CD14-positive monocyte (primary cell): Measurements from ENCODE around the gene CACNA2D2. TPM values are rescaled to one million over a fixed set of nuclear protein-coding genes. Genes with fewer than 3 reads are reported as not detected.

Experiments used
- DNase-seq, 3 donors: peaks; one replicate each; pipeline ENCODE4 v3.0.0-alpha.2; 2011 to 2022
- H2AFZ ChIP-seq: 2 replicates; pipeline ENCODE4 v1.6.0; 2012; ENCODE audit warnings: mild to moderate bottlenecking, low read depth, low read length, inconsistent platforms; ENCODE audit not compliant: insufficient read depth, poor library complexity, severe bottlenecking
- H3K27ac ChIP-seq, 2 donors: 1 replicate in 1 of 2; 2 replicates in 1 of 2; pipeline ENCODE4 v1.5.1; 2012 to 2013; ENCODE audit warnings: low read length in 2 of 2, control low read depth in 1 of 2, inconsistent platforms in 1 of 2, low read depth in 1 of 2, mild to moderate bottlenecking in 1 of 2
- H3K27me3 ChIP-seq, 2 donors: one replicate each; pipeline versions ENCODE4 v1.6.0 to v1.6.1; 2011 to 2013; ENCODE audit warnings: low read length in 2 of 2; ENCODE audit not compliant: control insufficient read depth in 2 of 2, insufficient read depth in 2 of 2
- H3K36me3 ChIP-seq, 2 donors: replicated peaks in 1 of 2; 1 replicate in 1 of 2; 2 replicates in 1 of 2; pipeline versions ENCODE4 v1.5.1 to v1.6.1; 2012 to 2013; ENCODE audit warnings: low read length in 2 of 2, control low read depth in 1 of 2, inconsistent platforms in 1 of 2, mild to moderate bottlenecking in 1 of 2; ENCODE audit not compliant: insufficient read depth in 2 of 2, control insufficient read depth in 1 of 2
- H3K4me1 ChIP-seq, 2 donors: 1 replicate in 1 of 2; 2 replicates in 1 of 2; pipeline versions ENCODE4 v1.5.1 to v1.6.1; 2012 to 2013; ENCODE audit warnings: low read length in 2 of 2, control low read depth in 1 of 2, inconsistent platforms in 1 of 2, mild to moderate bottlenecking in 1 of 2, moderate library complexity in 1 of 2; ENCODE audit not compliant: insufficient read depth in 2 of 2, control insufficient read depth in 1 of 2
- H3K4me2 ChIP-seq: replicated peaks from 2 replicates; pipeline ENCODE3; 2012; ENCODE audit warnings: low read length, moderate library complexity, mild to moderate bottlenecking; ENCODE audit not compliant: poor library complexity, severe bottlenecking; ENCODE audit errors: extremely low read depth
- H3K4me3 ChIP-seq, 3 experiments: fragments of 200-600 bp in 1 of 3; sonication (generic) in 1 of 3; replicated peaks in 1 of 3; 1 replicate in 2 of 3; 2 replicates in 1 of 3; pipeline ENCODE4 v1.5.1; 2011 to 2013; ENCODE audit warnings: low read length in 3 of 3, mild to moderate bottlenecking in 3 of 3, control low read depth in 2 of 3, low read depth in 2 of 3, inconsistent platforms in 1 of 3, moderate library complexity in 1 of 3
- H3K79me2 ChIP-seq: 2 replicates; pipeline ENCODE4 v1.6.0; 2012; ENCODE audit warnings: mild to moderate bottlenecking, control low read depth, inconsistent platforms, low read length, moderate library complexity; ENCODE audit not compliant: insufficient read depth
- H3K9ac ChIP-seq: 2 replicates; pipeline ENCODE4 v1.6.0; 2017; ENCODE audit warnings: low read length, mild to moderate bottlenecking; ENCODE audit not compliant: insufficient read depth, poor library complexity, severe bottlenecking
- H3K9me3 ChIP-seq, 2 donors: replicated peaks in 1 of 2; 1 replicate in 1 of 2; 2 replicates in 1 of 2; pipeline versions ENCODE4 v1.5.1 to v1.6.1; 2012 to 2013; ENCODE audit warnings: low read length in 2 of 2, control low read depth in 1 of 2; ENCODE audit not compliant: control insufficient read depth in 1 of 2, insufficient read depth in 1 of 2
- H4K20me1 ChIP-seq: 2 replicates; pipeline ENCODE4 v1.6.0; 2012; ENCODE audit warnings: mild to moderate bottlenecking, low read length, control low read depth, moderate library complexity; ENCODE audit not compliant: insufficient read depth
- H3K27ac Mint-ChIP-seq, 7 donors: one replicate each; pipeline ENCODE4 v1.8.0; 2020; ENCODE audit warnings: mild to moderate bottlenecking in 7 of 7, mixed read lengths in 7 of 7, moderate library complexity in 6 of 7, inconsistent platforms in 2 of 7
- H3K27me3 Mint-ChIP-seq, 3 donors: one replicate each; pipeline ENCODE4 v1.8.0; 2021 to 2022; ENCODE audit warnings: low read depth in 3 of 3, mild to moderate bottlenecking in 3 of 3, mixed read lengths in 3 of 3, moderate library complexity in 3 of 3, inconsistent platforms in 1 of 3
- H3K36me3 Mint-ChIP-seq, 2 donors: one replicate each; pipeline ENCODE4 v1.8.0; 2020; ENCODE audit warnings: mixed read lengths in 2 of 2, inconsistent platforms in 1 of 2, mild to moderate bottlenecking in 1 of 2
- H3K4me1 Mint-ChIP-seq: one replicate; pipeline ENCODE4 v1.8.0; 2020; ENCODE audit warnings: mild to moderate bottlenecking, mixed read lengths
- H3K4me3 Mint-ChIP-seq, 2 donors: one replicate each; pipeline ENCODE4 v1.8.0; 2020; ENCODE audit warnings: mild to moderate bottlenecking in 2 of 2, mixed read lengths in 2 of 2, moderate library complexity in 1 of 2
- H3K9me3 Mint-ChIP-seq, 7 donors: one replicate each; pipeline ENCODE4 v1.8.0; 2020 to 2022; ENCODE audit warnings: mixed read lengths in 7 of 7, mild to moderate bottlenecking in 6 of 7, moderate library complexity in 6 of 7, inconsistent platforms in 2 of 7
- WGBS: methylation state at CpG from one replicate; pipeline ENCODE4 v1.1.5; 2013; ENCODE audit warnings: missing lambda C conversion rate; ENCODE audit not compliant: insufficient coverage; 5-methylcytosine and 5-hydroxymethylcytosine counted together
- intact Hi-C, 2 donors: fragments of 100-400 bp; cut with micrococcal nuclease; formaldehyde crosslinking; loops; one replicate each; pipeline versions ENCODE4 v1.15.0 to v1.15.1; 2023
- polyA plus RNA-seq, 3 donors: library from polyadenylated mRNA; depleted of rRNA in 1 of 3; unstranded in 2 of 3; stranded (reverse) in 1 of 3; fragments of 300-500 nt in 2 of 3; fragments of >200 nt in 1 of 3; fragmentation: Illumina TruSeq in 2 of 3; gene quantifications; 1 replicate in 2 of 3; 2 replicates in 1 of 3; pipeline ENCODE4 v1.2.3, GENCODE V29; 2012 to 2021
- TF ChIP-seq, protein P1 (sequence below): fragments of 200-600 bp; IDR thresholded peaks from one replicate; pipeline ENCODE4 v1.8.0; 2022; ENCODE audit warnings: antibody characterized with exemption, mild to moderate bottlenecking

The CACNA2D2 gene
- polyA plus RNA-seq, 3 donors, result 0.09 to 0.16 TPM; not detected in 1

DNA sequence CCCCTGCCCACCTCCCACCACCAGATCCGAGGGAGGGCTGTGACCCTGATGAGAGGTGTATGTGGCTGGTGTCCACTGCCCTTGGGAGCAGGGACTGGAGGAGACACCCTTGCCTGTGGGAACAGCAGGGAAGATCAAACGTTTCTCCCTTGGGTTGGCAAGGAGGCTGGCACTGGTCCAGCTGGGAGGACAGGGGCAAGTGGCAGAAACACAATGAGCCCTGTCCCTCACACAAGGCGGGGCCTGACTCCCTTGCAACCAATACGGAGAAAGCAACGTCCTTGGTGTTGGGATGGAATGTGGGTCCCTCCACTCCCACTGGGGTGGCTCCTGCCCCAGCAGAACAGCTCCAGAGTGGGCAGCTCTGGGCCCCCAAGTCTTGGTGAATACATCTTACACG lies 186.1 kb downstream of the CACNA2D2 start:
- TF ChIP-seq, protein P1, sequence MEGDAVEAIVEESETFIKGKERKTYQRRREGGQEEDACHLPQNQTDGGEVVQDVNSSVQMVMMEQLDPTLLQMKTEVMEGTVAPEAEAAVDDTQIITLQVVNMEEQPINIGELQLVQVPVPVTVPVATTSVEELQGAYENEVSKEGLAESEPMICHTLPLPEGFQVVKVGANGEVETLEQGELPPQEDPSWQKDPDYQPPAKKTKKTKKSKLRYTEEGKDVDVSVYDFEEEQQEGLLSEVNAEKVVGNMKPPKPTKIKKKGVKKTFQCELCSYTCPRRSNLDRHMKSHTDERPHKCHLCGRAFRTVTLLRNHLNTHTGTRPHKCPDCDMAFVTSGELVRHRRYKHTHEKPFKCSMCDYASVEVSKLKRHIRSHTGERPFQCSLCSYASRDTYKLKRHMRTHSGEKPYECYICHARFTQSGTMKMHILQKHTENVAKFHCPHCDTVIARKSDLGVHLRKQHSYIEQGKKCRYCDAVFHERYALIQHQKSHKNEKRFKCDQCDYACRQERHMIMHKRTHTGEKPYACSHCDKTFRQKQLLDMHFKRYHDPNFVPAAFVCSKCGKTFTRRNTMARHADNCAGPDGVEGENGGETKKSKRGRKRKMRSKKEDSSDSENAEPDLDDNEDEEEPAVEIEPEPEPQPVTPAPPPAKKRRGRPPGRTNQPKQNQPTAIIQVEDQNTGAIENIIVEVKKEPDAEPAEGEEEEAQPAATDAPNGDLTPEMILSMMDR, result no peak
- Mint-ChIP-seq H3K4me3 (no peak overlapping the region), H3K9me3 (no peaks in the 10 kb centered on the region), H3K27me3 (peaks cover 0 to 8% (median 2%) of the 10 kb centered on the region in 3 donors), H3K36me3 (peaks cover 22 to 35% of the 10 kb centered on the region in 2 donors), H3K4me1 (peaks cover 51% of the 10 kb centered on the region), H3K27ac (peak overlapping the region in 2 of 7 donors; percentile 32 to 35)
- Histone ChIP-seq H3K79me2 (peaks cover 21% of the 10 kb centered on the region), H3K27ac (peak overlapping the region in 1 of 2 donors; percentile 22), H3K27me3 (no peaks in the 10 kb centered on the region), H3K36me3 (peaks cover 0 to 29% of the 10 kb centered on the region in 2 donors), H3K4me1 (peaks cover 44 to 53% of the 10 kb centered on the region in 2 donors), H3K9me3 (no peaks in the 10 kb centered on the region), H4K20me1 (no peaks in the 10 kb centered on the region), H3K9ac (no peak overlapping the region), H3K4me3 (no peak overlapping the region), H3K4me2 (no peak overlapping the region), H2AFZ (no peak overlapping the region)
- 50% methylated on average over 1 of the region's 6 CpGs for WGBS
- no peak for DNase-seq
- intact Hi-C loops, result no loop called here

DNA sequence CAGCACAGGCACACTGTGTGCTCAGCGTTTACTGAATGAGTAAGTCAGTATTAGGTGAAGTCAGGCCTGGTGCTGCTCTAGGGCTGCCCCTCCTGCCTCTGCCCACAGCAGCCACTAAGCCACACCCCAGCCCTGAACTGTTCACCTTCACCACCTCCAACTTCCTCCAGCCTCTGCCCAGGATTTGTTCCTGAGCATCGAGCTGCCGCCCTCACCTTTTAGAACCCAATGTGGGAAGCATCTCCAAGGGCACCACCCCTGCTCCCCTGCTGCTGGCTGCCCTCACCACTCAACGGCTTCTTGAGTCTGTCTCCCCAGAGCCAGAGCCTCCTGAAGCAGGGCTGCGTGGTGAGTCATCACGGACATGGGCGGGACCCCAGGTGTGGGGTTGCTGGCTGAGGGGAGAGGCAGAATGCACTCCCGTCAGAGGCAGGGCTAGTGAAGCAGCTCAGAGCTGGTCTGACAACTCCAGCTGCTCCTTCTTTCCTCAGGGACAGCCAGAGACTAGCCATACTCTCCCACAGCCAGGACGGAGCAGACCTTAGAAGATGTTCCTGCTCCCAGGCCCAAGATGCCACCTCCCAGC lies 186.7 kb downstream of the CACNA2D2 start:
- peaks cover 47% of the 10 kb centered on the region for H3K4me1 Mint-ChIP-seq
- H3K4me2 ChIP-seq, result no peak overlapping the region
- 68% methylated on average over 4 of the region's 9 CpGs for WGBS
- H3K27me3 ChIP-seq, result no peaks in the 10 kb centered on the region
- H3K9ac ChIP-seq, result no peak overlapping the region
- intact Hi-C loops, result no loop called here
- no peak for DNase-seq
- H3K36me3 ChIP-seq, result peaks cover 0 to 29% of the 10 kb centered on the region in 2 donors
- H3K27ac ChIP-seq, result no peak overlapping the region
- no peak overlapping the region for H3K4me3 Mint-ChIP-seq
- TF ChIP-seq, protein P1, result no peak
- no peak overlapping the region for H3K4me3 ChIP-seq
- H3K36me3 Mint-ChIP-seq, result peaks cover 22 to 35% of the 10 kb centered on the region in 2 donors
- H4K20me1 ChIP-seq, result no peaks in the 10 kb centered on the region
- H3K4me1 ChIP-seq, result peaks cover 38 to 48% of the 10 kb centered on the region in 2 donors
- peaks cover 0 to 8% (median 2%) of the 10 kb centered on the region in 3 donors for H3K27me3 Mint-ChIP-seq
- no peaks in the 10 kb centered on the region for H3K9me3 ChIP-seq
- peaks cover 21% of the 10 kb centered on the region for H3K79me2 ChIP-seq
- no peaks in the 10 kb centered on the region for H3K9me3 Mint-ChIP-seq
- peak overlapping the region in 3 of 7 donors; percentile 35 to 75 (median 50) for H3K27ac Mint-ChIP-seq
- H2AFZ ChIP-seq, result no peak overlapping the region
